Activated CD4-positive, alpha-beta T cell treated with anti-CD3 and anti-CD28 coated beads, Interleukin-2, amount 50 U/mL, for 48 hours (primary cell): ENCODE measurements around the gene PLD1.

ENCODE experiments used
- DNase-seq, 2 experiments: peaks; one replicate each; pipeline ENCODE4 v3.0.0-alpha.2; 2020

PLD1 gene

DNA sequence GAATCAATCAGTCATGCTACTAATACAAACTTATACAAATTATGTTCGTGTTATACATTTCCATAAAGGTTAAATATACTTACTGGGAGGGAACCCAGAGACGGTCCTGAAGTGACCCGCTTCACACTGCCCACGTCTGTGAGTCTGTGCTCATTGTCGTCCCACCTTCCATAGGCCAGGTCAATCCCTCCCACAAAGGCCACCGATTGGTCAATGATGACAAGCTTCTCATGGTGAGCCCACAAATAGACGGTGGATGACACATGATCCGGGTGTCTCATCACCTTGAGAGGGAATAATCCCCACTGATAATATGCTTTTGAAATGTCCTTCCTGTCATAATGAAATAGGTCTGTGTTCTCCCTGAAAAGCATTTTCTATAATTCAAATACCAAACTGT lies 121.7 kb downstream of the PLD1 start:
- DNase-seq, result no peak

- DNase-seq, result no peak
Observed at GRCh38 chr3:171688002-171688401, 122.3 kb downstream of the PLD1 start.

- DNase-seq, result no peak
Observed at GRCh38 chr3:171687581-171687980, 122.7 kb downstream of the PLD1 start.

DNA sequence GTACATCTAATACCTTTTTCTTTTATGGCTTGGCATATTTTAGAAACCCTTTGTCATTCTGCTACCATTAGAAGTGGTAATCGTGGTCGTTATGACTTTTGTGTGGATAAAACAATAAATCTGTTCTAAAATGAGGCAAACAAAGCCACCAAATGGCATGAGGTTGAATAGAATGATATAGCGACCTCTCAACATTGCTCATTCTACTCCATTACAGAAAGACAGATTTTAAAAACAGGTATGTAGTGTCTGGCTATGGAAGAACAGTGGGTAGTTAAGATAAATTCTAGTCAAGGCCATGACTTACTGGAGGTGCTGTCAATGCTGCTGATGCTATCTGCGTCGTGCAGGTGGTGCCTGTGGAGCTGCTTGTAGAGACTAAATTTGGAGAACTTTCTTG lies 123.2 kb downstream of the PLD1 start:
- DNase-seq, result no peak

DNA sequence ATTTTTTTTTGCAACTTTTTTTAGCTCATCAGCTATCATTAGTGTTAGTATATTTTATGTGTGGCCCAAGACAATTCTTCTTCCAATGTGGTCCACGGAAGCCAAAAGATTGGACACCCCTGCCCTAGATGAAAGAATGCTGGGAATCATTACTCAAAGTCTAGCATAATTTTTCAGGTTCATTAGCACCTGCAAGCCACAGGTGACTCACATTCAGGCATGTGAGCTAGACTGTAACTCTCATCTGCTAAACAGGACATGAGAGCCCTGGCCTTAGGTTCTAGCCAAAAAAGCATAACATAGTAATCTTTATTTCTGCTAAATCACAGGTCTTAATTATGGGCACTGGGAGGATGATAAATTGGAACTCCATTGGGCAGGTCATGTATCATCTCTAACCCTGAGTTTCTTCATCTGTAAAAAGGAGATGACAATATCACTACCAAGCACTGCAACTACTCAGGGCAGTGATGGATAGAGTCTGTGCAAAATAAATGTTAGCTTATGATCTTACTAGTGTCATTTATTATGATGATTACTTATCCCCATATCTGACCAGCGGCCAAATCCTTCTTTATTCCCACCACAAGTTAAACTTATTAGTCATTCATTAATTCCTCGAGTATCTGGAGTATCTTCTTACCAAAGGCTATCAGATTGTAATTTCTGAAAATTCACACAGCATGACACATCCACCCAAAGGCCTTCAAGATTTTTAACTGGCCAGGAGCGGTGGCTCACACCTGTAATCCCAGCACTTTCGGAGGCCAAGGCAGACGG lies 125.0 kb downstream of the PLD1 start:
- DNase-seq, result no peak

GRCh38 chr3:171684221-171684620 lies 126.1 kb downstream of the PLD1 start:
- DNase-seq, result no peak

DNA sequence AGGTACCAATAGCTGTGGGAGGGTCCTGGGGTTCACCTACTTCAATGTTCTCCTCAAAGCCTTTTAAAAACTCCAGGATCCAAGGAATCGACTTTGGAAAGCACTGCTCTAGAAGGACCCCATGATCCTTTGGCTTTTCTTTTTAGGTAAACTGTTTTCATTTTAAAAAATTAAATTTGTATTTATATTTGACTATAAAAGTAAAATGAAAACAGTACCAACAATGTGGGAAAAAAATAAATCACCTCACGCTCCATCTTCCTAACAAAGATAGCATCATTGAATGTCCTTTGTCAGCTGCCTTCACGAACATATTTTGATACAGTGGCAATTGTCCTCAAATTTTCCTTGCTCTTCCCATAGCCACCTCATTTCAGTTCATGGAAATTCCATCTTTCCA lies 127.5 kb downstream of the PLD1 start:
- no peak for DNase-seq

- DNase-seq, result no peak
Observed at GRCh38 chr3:171680726-171681411, 129.4 kb downstream of the PLD1 start.

DNA sequence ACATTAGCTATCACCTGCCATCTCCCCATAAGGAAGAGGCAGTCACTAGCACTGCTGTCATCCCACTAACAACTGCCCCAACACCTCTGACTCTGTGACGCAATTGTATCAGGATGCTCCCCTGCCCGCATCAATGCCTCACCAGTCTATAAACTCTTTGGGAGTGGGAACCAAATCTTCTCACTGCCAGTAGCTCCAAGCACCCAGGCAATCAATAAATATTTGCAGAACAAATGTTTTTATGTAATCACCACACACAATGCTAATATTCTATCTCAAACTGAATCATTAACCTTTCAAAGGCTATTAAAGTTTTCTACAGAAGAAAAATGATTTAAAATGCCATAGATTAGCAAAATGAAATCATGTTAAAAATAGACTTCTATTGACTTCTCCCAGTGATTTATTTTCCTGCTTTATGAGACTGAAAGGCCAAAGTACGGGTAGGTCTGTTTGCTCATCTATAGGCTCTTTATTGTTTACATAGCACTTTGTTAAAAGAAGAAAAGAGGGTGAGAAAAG lies 131.3 kb downstream of the PLD1 start:
- no peak for DNase-seq

DNA sequence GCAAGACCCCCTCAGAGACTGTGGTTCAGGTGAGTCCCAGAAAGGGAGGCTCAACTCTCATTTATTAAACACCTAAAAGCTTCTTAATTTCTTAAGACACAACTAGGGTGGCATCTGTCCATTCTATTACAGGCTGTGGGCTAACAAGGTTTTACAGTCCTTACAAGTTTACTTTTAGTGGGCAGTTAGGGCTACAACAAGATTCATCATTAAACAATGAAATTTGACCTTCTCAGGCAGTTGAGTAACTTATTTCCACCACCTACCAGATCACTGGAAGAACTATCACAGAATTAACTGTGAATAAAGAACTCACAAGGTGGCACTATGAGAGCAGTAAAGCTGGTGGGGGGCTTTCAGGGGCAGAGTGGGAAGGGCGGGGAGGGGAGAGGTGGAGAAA lies 132.6 kb downstream of the PLD1 start:
- DNase-seq, result no peak

- no peak for DNase-seq
Observed at GRCh38 chr3:171676601-171677175, 133.6 kb downstream of the PLD1 start.

DNA sequence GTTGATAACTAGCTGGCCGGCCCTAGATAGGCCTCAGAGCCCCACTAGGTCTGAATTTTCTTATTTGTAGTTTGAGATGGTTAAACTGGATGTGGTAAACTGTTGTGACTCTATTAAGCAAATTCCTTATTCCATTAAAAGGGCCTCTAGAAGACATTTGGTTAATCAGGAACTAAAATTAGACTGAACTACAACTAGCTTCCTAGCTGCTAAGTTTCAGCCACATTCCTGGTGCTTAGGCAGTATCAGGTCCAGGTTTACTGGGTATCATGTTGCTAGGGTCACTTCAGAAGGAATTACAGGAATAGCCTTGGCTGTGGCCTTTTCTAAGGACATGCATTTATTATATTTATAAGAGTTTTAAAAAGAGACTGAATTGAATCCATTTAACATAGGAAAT lies 136.3 kb downstream of the PLD1 start:
- no peak for DNase-seq

GRCh38 chr3:171672538-171672937 lies 137.7 kb downstream of the PLD1 start:
- DNase-seq, result no peak

- no peak for DNase-seq
Observed at GRCh38 chr3:171672124-171672523, 138.2 kb downstream of the PLD1 start.

GRCh38 chr3:171671709-171672108 lies 138.6 kb downstream of the PLD1 start:
- no peak for DNase-seq

DNA sequence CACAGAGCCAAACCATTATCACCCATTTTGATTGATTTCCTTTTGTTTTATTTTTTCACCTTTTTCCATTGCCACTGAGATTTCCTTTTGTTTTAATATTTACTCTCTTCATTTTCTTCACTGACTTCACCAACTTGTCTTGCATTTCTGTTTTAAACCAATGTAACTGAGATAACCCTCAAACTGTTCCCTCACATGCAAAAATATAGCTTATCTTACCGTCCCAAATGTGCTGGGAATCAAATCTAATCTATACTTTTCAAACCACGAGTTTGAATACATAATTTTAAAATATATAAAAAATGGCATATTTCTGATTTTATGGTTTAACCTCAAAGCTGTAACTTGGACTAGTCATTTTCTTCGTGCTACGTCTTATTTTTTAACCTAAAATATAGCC lies 143.8 kb downstream of the PLD1 start:
- DNase-seq, result no peak

- no peak for DNase-seq
Observed at GRCh38 chr3:171663805-171664204, 146.5 kb downstream of the PLD1 start.

- no peak for DNase-seq
Observed at GRCh38 chr3:171661484-171661883, 148.8 kb downstream of the PLD1 start.

DNA sequence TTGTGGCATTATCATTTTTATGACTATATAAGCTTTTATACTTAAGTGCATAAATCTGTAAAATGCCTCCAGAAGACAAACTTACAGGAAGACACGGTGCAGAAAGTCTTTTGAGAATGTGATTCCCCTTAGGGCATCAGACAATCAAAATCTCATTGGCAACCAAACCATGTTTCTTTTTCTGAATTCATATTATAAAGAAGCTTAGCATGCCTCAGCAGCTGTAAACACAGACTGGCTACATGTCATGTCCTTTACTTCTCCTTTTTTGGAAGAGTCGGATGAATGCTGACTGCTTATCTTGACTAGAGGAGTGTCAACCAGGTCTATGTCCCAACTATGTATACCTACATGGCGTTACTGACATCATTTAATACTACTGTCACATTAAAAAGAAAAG lies 150.1 kb downstream of the PLD1 start:
- DNase-seq, result no peak

GRCh38 chr3:171658841-171659240 lies 151.4 kb downstream of the PLD1 start:
- DNase-seq, result no peak

- no peak for DNase-seq
Observed at GRCh38 chr3:171654809-171655208, 155.5 kb downstream of the PLD1 start.

GRCh38 chr3:171654326-171654725 lies 156.0 kb downstream of the PLD1 start:
- DNase-seq, result no peak

DNA sequence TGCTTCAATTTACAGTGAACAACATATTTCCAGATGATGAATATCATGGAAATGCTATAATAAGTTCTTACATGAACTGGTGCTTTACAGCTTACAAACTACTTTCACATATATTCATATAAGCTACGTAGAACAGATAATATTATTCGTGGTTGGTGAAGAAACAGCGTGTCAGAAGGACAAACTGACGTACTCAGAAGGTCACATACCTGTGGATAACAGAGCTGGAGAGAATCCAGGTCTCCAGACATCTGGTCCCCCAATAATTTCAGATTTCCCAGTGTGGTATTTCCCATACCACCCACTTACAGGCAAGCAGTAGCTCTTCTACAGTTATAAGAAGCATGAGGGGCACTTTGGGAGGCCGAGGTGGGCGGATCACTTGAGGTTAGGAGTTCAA lies 156.6 kb downstream of the PLD1 start:
- no peak for DNase-seq

DNA sequence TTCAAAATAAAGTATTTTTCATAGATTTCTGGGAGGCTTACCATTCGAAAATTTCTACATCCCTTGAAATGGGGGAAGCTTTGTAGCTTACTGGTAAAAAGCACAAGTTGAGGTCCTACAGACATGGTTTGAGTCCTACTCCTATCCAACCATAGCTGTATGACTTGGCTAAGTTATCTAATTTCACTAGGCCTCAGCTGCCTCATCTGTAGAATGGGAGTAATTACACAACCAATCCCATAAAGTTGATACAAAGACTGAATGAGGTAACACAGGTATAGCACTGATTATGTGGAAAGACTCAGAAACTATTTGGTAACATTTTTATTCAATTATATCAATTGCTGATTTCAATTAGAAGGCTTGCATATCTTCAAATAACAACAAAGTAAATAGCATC lies 157.4 kb downstream of the PLD1 start:
- DNase-seq, result no peak
